Naive thymus-derived CD4-positive, alpha-beta T cell (primary cell): ENCODE results near the gene TMEM63B. TPM values are rescaled to one million over a fixed set of nuclear protein-coding genes. Genes with fewer than 3 reads are reported as not detected.

Experiments used
- ATAC-seq: fragments of 150-1000 bp; cut with Tn5 transposase; 2 replicates; pipeline ENCODE4 v1.10.0; 2021; ENCODE audit warnings: mild to moderate bottlenecking, moderate library complexity
- CTCF ChIA-PET: fragments of 350-600 bp; sonication (Branson Sonifier 250); formaldehyde crosslinking; loops from one replicate; lab custom pipeline; 2021; ENCODE audit warnings: antibody characterized with exemption; lab: Charles Lee
- POLR2A ChIA-PET: fragments of 350-600 bp; sonication (Branson Sonifier 250); formaldehyde crosslinking; loops from one replicate; lab custom pipeline; 2021; ENCODE audit warnings: antibody characterized with exemption, inconsistent platforms; lab: Charles Lee
- DNase-seq, 9 donors: peaks; one replicate each; pipeline versions ENCODE4 v3.0.0 to v3.0.0-alpha.2; 2020 to 2022; ENCODE audit warnings: mixed read lengths in 1 of 9
- H3K27ac ChIP-seq: one replicate; pipeline ENCODE4 v1.7.0; 2013; ENCODE audit warnings: mild to moderate bottlenecking, low read depth, low read length, moderate library complexity
- H3K27me3 ChIP-seq, 2 donors: one replicate each; pipeline ENCODE4 v1.7.0; 2013; ENCODE audit warnings: low read length in 2 of 2, mild to moderate bottlenecking in 2 of 2, moderate library complexity in 2 of 2; ENCODE audit not compliant: control insufficient read depth in 2 of 2, insufficient read depth in 2 of 2
- H3K36me3 ChIP-seq, 3 experiments: 1 replicate in 2 of 3; 2 replicates in 1 of 3; pipeline ENCODE4 v1.7.0; 2013; ENCODE audit warnings: low read length in 3 of 3, mild to moderate bottlenecking in 3 of 3, moderate library complexity in 1 of 3; ENCODE audit not compliant: insufficient read depth in 3 of 3, control insufficient read depth in 2 of 3
- H3K4me1 ChIP-seq, 2 donors: one replicate each; pipeline ENCODE4 v1.7.0; 2013; ENCODE audit warnings: low read length in 2 of 2, mild to moderate bottlenecking in 2 of 2, moderate library complexity in 1 of 2; ENCODE audit not compliant: control insufficient read depth in 2 of 2, insufficient read depth in 2 of 2
- H3K4me3 ChIP-seq: 2 replicates; pipeline ENCODE4 v1.7.0; 2013; ENCODE audit warnings: mild to moderate bottlenecking, low read length
- H3K9me3 ChIP-seq, 3 experiments: 1 replicate in 2 of 3; 2 replicates in 1 of 3; pipeline ENCODE4 v1.7.0; 2013; ENCODE audit warnings: low read length in 3 of 3; ENCODE audit not compliant: control insufficient read depth in 2 of 3
- H3K27ac Mint-ChIP-seq, 9 donors: one replicate each; pipeline ENCODE4 v1.8.0; 2020 to 2022; ENCODE audit warnings: mixed read lengths in 9 of 9, mild to moderate bottlenecking in 8 of 9, moderate library complexity in 5 of 9, inconsistent platforms in 2 of 9
- H3K27me3 Mint-ChIP-seq, 5 donors: one replicate each; pipeline ENCODE4 v1.8.0; 2021 to 2022; ENCODE audit warnings: mixed read lengths in 5 of 5, mild to moderate bottlenecking in 1 of 5
- H3K36me3 Mint-ChIP-seq, 5 donors: one replicate each; pipeline ENCODE4 v1.8.0; 2020 to 2022; ENCODE audit warnings: mixed read lengths in 5 of 5, mild to moderate bottlenecking in 3 of 5, inconsistent platforms in 1 of 5
- H3K4me1 Mint-ChIP-seq, 7 donors: one replicate each; pipeline ENCODE4 v1.8.0; 2020 to 2022; ENCODE audit warnings: mixed read lengths in 7 of 7, mild to moderate bottlenecking in 3 of 7, inconsistent platforms in 1 of 7
- H3K4me3 Mint-ChIP-seq, 10 donors: one replicate each; pipeline ENCODE4 v1.8.0; 2020 to 2022; ENCODE audit warnings: mild to moderate bottlenecking in 10 of 10, mixed read lengths in 10 of 10, moderate library complexity in 6 of 10, inconsistent platforms in 2 of 10
- H3K9me3 Mint-ChIP-seq, 11 donors: one replicate each; pipeline ENCODE4 v1.8.0; 2020 to 2022; ENCODE audit warnings: mixed read lengths in 11 of 11, mild to moderate bottlenecking in 4 of 11, inconsistent platforms in 1 of 11, moderate library complexity in 1 of 11
- intact Hi-C, 2 donors: fragments of 100-400 bp; cut with micrococcal nuclease; formaldehyde crosslinking; loops; one replicate each; pipeline ENCODE4 v1.15.1; 2023
- polyA plus RNA-seq, 2 donors: library from polyadenylated mRNA; unstranded; fragments of 300-500 nt; fragmentation: Illumina TruSeq; gene quantifications; one replicate each; pipeline ENCODE4 v1.2.3, GENCODE V29; 2021
- total RNA-seq, 6 experiments: library from RNA in 5 of 6; stranded (reverse) in 5 of 6; gene quantifications; 1 replicate in 5 of 6; 2 replicates in 1 of 6; pipeline ENCODE4 v1.2.3 and lab custom pipeline; 2021 to 2026

Gene TMEM63B
- total and polyA plus RNA-seq, 7 experiments from 2014 or later = 0.18 to 21.4 (median 16.2) TPM

DNA sequence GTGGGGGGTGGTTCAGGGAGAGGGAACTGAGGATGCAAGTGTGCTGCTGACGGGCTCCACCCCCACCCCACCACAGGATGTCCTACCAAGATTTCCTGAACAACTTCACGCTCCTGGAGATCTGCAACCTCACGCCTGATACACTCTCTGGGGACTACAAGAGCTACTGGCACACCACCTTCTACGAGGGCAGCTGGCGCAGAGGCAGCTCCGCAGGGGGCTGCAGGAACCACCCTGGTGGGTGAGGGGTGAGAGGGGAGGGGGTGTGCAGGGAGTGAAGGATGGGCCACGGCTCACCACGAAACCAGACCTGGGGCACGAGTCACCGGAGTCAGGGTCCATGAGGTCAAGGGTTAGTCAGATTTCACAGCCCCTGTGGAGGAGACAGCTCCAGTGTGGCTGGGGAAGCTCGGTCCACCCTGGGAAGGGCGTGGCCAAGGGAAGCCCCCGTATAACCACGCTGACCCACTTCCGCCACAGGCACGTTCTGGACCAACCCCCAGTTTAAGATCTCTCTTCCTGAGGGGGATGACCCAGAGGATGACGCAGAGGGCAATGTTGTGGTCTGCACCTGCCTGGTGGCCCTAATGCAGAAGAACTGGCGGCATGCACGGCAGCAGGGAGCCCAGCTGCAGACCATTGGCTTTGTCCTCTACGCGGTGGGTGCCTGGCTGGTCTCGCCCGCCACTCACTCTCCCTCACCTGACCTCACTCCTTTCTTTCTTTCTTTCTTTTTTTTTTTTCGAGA is 49.6 kb downstream of the TMEM63B start:
- Histone ChIP-seq H3K9me3 (no peaks in the 10 kb centered on the region), H3K27me3 (no peaks in the 10 kb centered on the region), H3K4me3 (no peak overlapping the region), H3K27ac (no peak overlapping the region), H3K36me3 (no peaks in the 10 kb centered on the region), H3K4me1 (no peaks in the 10 kb centered on the region)
- H3K27me3 Mint-ChIP-seq = peaks cover 0 to 4% (median 4%) of the 10 kb centered on the region in 5 donors
- peaks cover 0 to 18% (median 13%) of the 10 kb centered on the region in 7 donors for H3K4me1 Mint-ChIP-seq
- DNase-seq (no peak), ATAC-seq (peak; percentile 72)
- intact Hi-C loops = no loop called here
- H3K36me3 Mint-ChIP-seq = no peaks in the 10 kb centered on the region
- CTCF ChIA-PET = interaction anchor here (1.5 kb wide), 1 partner anchor 15 kb away, joined by 4 read pairs; no protein-coding TSS in a partner anchor
- POLR2A ChIA-PET = no interaction called here
- H3K4me3 Mint-ChIP-seq = peak overlapping the region in 7 of 10 donors; percentile 24 to 61 (median 37)
- H3K27ac Mint-ChIP-seq = no peak overlapping the region
- peaks cover 0 to 3% (median 0%) of the 10 kb centered on the region in 11 donors for H3K9me3 Mint-ChIP-seq

GRCh38 chr6:44177691-44178423 is 50.5 kb downstream of the TMEM63B start:
- Mint-ChIP-seq H3K36me3 (no peaks in the 10 kb centered on the region), H3K27me3 (peaks cover 0 to 4% (median under 1%) of the 10 kb centered on the region in 5 donors), H3K9me3 (peaks cover 0 to 3% (median 0%) of the 10 kb centered on the region in 11 donors), H3K27ac (no peak overlapping the region), H3K4me1 (peaks cover 0 to 16% (median 9%) of the 10 kb centered on the region in 7 donors), H3K4me3 (peak overlapping the region in 2 of 10 donors; percentile 1 to 37)
- H3K36me3 ChIP-seq = no peaks in the 10 kb centered on the region
- no peak for ATAC-seq
- H3K4me3 ChIP-seq = no peak overlapping the region
- H3K4me1 ChIP-seq = no peaks in the 10 kb centered on the region
- no peaks in the 10 kb centered on the region for H3K9me3 ChIP-seq
- ChIA-PET POLR2A (interaction anchor here (0.5 kb wide), 1 partner anchor 97 kb away, joined by 3 read pairs; no protein-coding TSS in a partner anchor), CTCF (interaction anchor here (1.5 kb wide), 1 partner anchor 16 kb away, joined by 4 read pairs; no protein-coding TSS in a partner anchor)
- DNase-seq = no peak
- H3K27ac ChIP-seq = no peak overlapping the region
- H3K27me3 ChIP-seq = no peaks in the 10 kb centered on the region
- intact Hi-C loops = no loop called here

GRCh38 chr6:44178424-44179071 is 51.2 kb downstream of the TMEM63B start:
- Histone ChIP-seq H3K27me3 (no peaks in the 10 kb centered on the region), H3K9me3 (no peaks in the 10 kb centered on the region), H3K27ac (no peak overlapping the region), H3K36me3 (no peaks in the 10 kb centered on the region), H3K4me1 (no peaks in the 10 kb centered on the region), H3K4me3 (no peak overlapping the region)
- Mint-ChIP-seq H3K4me3 (no peak overlapping the region), H3K36me3 (no peaks in the 10 kb centered on the region), H3K27ac (no peak overlapping the region), H3K27me3 (peaks cover 0 to 4% (median 0%) of the 10 kb centered on the region in 5 donors), H3K4me1 (peaks cover 0 to 16% (median 8%) of the 10 kb centered on the region in 7 donors), H3K9me3 (peaks cover 0 to 3% (median 0%) of the 10 kb centered on the region in 11 donors)
- ChIA-PET CTCF (interaction anchor here (1.0 kb wide), 2 partner anchors 9 to 89 kb away, joined by 3 to 4 read pairs; no protein-coding TSS in a partner anchor), POLR2A (no interaction called here)
- ATAC-seq (no peak), DNase-seq (no peak)
- intact Hi-C loops = no loop called here

DNA sequence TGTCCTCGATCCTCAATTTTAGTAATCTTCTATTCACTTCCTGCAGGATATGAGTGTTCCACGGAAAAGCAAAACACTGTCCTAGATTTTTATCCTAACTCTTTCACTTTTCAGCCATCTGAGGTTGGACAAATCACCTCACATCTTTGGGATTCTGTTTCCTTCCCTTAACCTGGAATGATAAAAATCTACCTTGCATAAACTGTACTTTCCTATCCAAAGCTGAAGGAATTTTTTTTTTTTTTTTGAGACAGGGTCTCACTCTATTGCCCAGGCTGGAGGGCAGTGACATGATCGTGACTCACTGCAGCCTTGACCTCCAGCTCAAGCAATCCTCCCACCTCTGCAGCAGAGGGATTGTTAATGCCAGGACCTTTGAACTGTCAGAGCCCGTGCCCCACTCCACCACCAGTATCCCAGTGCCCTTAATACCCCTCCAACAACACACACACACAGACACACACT is 51.8 kb downstream of the TMEM63B start:
- ATAC-seq = no peak
- Histone ChIP-seq H3K27ac (no peak overlapping the region), H3K4me1 (no peaks in the 10 kb centered on the region), H3K4me3 (no peak overlapping the region), H3K9me3 (no peaks in the 10 kb centered on the region), H3K36me3 (no peaks in the 10 kb centered on the region), H3K27me3 (no peaks in the 10 kb centered on the region)
- Mint-ChIP-seq H3K4me3 (no peak overlapping the region), H3K27me3 (peaks cover 0 to 4% (median 0%) of the 10 kb centered on the region in 5 donors), H3K36me3 (no peaks in the 10 kb centered on the region), H3K4me1 (peaks cover 0 to 16% (median 8%) of the 10 kb centered on the region in 7 donors), H3K9me3 (peaks cover 0 to 3% (median 0%) of the 10 kb centered on the region in 11 donors), H3K27ac (no peak overlapping the region)
- ChIA-PET POLR2A (interaction anchor here (0.6 kb wide), 1 partner anchor 496 kb away, joined by 3 read pairs; no protein-coding TSS in a partner anchor), CTCF (interaction anchor here (1.0 kb wide), 2 partner anchors 10 to 89 kb away, joined by 3 to 4 read pairs; no protein-coding TSS in a partner anchor)
- no peak for DNase-seq
- intact Hi-C loops = no loop called here

- ATAC-seq (no peak), DNase-seq (no peak)
- peaks cover 0 to 16% (median 8%) of the 10 kb centered on the region in 7 donors for H3K4me1 Mint-ChIP-seq
- Histone ChIP-seq H3K4me1 (no peaks in the 10 kb centered on the region), H3K27ac (no peak overlapping the region), H3K4me3 (no peak overlapping the region), H3K36me3 (no peaks in the 10 kb centered on the region), H3K9me3 (no peaks in the 10 kb centered on the region), H3K27me3 (no peaks in the 10 kb centered on the region)
- peaks cover 0 to 2% (median 0%) of the 10 kb centered on the region in 11 donors for H3K9me3 Mint-ChIP-seq
- intact Hi-C loops = no loop called here
- no peak overlapping the region for H3K4me3 Mint-ChIP-seq
- ChIA-PET CTCF (no interaction called here), POLR2A (interaction anchor here (0.6 kb wide), 1 partner anchor 496 kb away, joined by 3 read pairs; no protein-coding TSS in a partner anchor)
- no peaks in the 10 kb centered on the region for H3K36me3 Mint-ChIP-seq
- peak overlapping the region in 2 of 9 donors; percentile 21 to 36 for H3K27ac Mint-ChIP-seq
- peaks cover 0 to 4% (median 0%) of the 10 kb centered on the region in 5 donors for H3K27me3 Mint-ChIP-seq
Observed at GRCh38 chr6:44179648-44180047, 52.3 kb downstream of the TMEM63B start.

DNA sequence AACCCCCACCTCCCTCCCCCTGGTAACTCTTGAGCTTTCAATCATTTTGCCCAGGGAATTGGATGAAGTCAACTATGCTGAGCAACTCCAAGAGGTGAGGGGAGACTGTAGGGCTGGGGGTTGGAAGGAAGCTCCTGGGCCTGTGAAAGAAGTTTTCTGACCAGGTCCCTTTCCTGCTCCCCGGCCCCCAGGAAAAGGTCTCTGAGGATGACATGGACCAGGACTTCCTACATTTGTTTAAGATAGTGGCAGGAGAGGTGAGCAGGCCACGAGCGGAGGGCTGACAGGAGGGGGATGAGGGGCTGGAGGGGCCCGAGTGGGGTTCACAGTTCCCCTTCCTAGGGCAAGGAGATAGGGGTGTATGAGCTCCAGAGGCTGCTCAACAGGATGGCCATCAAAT is 53.1 kb downstream of the TMEM63B start:
- no peak overlapping the region for H3K27ac ChIP-seq
- H3K27me3 Mint-ChIP-seq = peaks cover 0 to 5% (median 0%) of the 10 kb centered on the region in 5 donors
- H3K9me3 Mint-ChIP-seq = no peaks in the 10 kb centered on the region
- CTCF ChIA-PET = no interaction called here
- POLR2A ChIA-PET = interaction anchor here (0.6 kb wide), 1 partner anchor 66 kb away, joined by 3 read pairs; no protein-coding TSS in a partner anchor
- no peak overlapping the region for H3K27ac Mint-ChIP-seq
- intact Hi-C loops = no loop called here
- no peaks in the 10 kb centered on the region for H3K4me1 ChIP-seq
- peaks cover 2 to 16% (median 8%) of the 10 kb centered on the region in 7 donors for H3K4me1 Mint-ChIP-seq
- H3K4me3 ChIP-seq = no peak overlapping the region
- H3K4me3 Mint-ChIP-seq = no peak overlapping the region
- DNase-seq (no peak), ATAC-seq (no peak)
- no peaks in the 10 kb centered on the region for H3K36me3 Mint-ChIP-seq
- H3K36me3 ChIP-seq = no peaks in the 10 kb centered on the region
- H3K27me3 ChIP-seq = no peaks in the 10 kb centered on the region
- H3K9me3 ChIP-seq = no peaks in the 10 kb centered on the region
